Measurements from ENCODE around the gene KCNMB3.
"Not testable (repeated sequence)": the region's sequence is repeated elsewhere in the genome, so short reads cannot be mapped to it uniquely, and the experiment has no call there.

The KCNMB3 gene, protein sequence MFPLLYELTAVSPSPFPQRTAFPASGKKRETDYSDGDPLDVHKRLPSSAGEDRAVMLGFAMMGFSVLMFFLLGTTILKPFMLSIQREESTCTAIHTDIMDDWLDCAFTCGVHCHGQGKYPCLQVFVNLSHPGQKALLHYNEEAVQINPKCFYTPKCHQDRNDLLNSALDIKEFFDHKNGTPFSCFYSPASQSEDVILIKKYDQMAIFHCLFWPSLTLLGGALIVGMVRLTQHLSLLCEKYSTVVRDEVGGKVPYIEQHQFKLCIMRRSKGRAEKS

DNA sequence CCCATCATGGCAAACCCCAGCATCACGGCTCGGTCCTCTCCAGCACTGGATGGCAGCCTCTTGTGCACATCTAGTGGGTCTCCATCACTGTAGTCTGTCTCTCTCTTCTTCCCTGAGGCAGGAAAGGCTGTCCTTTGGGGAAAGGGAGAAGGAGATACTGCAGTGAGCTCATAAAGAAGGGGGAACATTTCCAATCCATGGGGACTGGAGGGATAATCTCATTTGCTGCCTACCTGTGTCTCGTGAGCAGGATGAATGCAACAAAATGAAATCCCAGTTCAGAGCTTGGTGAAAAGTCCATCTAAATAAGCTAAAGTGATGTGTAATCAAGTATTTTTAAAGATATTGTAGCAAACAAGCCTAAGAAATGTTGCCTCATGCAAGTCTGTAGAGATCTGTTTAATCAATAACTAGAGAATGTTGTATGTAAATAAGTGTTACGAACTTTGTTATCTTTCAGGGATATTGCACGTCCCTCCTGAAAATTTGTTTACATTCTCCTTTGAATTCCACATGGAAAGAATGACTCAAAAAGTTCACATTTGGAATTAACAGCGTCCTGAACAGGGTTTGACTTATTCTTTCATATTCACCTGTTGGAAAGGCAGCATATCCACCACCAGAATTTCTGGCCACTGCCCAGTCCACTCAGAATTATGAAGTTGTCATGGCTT is at the start of gene KCNMB3:
Gene KCNMB3 (minus strand): TSS at position 312 of the 674 bp plus-strand sequence. CDS start 124 bp downstream, at position 188.
- DNase-seq = no peak

DNA sequence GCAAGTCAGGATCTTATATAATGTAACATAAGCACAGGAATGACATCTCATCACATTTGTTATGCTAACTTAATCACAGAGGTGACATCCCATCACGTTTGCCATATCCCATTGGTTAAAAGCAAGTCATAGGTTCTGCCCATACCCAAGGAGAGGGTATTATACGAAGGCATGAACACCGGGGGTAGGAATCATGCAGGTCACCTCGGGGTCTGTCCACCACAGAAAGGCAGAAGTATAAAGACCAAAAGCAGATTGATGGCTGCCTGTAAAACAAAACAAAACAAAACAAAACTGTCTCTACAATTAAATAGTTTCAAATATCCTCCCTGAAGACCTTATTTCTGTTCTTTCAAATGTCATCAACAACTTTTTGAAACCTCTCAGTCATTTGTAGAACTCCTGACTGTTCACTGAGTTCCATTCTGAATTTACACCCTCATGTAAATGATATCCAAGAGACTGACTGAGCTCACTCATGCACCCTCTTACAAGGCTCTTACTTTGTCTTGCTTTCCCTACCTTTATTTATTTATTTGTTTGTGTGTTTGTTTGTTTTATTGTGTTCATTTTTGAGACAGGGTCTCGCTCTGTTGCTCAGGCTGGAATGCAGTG is 49.2 kb upstream of the KCNMB3 start:
- DNase-seq = no peak

DNA sequence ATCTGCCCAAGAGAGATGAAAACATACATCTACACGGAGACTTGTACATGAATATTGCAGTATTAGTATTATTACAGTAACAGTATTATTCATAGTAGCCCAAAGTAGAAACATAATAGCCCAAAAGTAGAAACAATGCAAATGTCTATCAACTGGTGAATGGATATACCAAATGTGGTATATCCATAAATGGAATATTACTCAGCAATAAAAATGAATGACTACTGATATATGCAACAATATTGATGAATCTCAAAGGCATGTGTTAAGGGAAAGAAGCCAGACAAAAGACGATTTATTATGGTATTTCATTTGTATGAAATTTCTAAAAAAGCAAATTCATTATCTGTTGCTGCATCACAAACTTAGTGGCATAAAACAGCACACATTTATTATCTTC is 48.4 kb upstream of the KCNMB3 start:
- no peak for DNase-seq

DNA sequence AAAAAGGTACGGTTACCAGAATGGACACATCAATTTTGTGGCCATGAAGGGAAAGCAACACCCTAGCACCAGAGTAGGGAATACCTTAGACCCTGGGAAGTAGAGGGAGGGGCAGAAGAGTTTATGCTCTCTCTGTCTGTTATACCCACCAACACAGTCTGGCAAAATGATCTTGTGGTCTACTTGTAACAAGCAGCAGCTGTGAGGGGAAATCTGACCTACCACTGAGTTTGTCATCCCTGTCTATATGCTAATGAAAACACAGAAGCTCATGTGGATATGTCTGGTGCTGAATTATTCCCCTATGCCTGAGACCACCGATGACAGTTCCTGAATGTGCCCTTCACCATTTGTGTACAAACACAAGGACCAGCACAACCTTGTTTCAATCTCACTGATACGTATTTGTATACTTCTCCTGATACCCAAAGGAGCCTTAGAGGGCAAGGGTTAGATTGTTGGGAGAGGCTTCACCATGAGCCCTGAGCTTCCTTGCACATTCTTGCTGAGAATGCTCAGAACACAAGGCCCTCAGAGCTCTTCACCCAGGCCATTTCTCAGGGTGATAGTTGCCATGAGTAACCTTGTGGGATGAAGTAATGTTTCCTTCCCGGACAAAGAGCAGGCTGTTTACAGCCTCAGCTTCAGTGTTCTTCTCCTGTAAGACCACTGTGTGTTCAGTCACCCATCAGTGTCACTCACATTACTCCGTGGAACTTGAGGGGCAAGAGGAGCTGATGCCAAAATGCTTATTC is 47.2 kb upstream of the KCNMB3 start:
- DNase-seq = no peak

DNA sequence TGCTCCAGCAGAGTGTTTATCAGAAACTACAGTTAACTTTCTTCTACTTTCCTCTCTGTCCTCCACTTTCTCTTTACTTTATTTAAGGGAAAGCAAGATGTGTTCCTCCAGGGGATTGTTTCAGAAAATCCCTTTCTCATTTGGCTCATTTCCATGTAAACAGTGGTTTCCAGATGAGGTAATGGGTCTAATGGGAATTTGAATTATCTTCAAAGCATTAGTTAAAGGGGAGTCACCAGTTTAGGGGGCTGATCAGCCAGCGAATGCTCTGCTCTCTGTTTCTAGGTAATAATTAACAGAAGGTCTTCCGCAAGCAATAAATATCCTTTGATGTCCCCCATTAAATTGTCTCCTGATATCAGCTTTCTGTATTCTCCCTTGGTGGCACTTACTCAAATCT is 41.5 kb upstream of the KCNMB3 start:
- no peak for DNase-seq

DNA sequence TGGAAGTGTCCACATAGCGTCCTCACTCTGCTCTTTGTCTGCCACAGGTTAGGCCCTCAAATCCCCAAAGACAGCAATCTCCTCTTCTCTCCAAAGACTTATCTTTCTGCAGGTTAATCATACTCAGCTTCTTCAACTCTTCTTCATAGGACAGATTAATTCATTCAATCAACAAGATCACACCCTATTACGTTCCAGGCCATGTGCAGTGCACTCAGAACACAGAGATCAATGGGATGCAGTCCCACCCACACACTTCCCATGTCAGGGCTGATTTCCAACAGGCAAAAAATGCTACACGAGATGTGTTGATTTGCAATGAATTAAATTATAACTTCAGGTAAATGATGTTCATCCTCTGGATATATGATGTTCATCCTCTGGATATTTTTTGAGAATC is 38.4 kb upstream of the KCNMB3 start:
- DNase-seq = no peak

DNA sequence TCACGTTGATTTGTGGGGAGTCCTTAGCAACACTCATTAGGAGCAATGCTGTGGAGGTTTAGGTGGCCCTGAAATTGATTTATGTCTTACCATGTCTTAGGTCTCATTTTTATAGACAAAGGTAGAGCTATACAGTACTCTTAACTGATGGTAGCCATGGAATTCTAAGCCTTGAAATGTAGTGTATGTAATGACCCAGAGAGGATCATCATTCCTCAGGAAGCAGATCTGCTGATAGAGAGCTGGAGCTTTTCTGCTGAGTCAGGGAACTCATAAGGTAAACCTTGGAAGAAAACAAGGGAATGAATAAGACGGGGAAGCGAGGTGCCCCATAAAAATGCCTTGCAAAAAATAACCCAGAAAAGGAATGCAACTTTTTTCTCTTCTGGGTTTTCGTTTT is 37.9 kb upstream of the KCNMB3 start:
- no peak for DNase-seq

DNA sequence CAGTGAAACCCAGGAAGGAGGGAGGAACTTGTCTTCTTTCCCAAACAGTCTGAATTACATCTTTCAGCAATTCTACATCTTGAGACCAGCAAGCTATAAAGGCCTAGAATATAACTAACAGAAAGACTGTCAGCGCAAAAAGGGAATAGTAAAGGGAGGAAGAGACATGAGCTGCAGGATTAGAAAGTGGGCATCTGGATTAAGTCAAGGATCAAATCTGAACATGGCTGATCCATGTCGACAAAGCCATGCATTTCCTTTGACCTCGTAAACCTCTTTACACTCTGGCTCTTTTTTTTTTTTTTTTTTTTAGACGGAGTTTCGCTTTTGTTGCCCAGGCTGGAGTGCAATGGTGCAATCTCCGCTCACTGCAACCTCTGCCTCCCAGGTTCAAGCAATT is 35.4 kb upstream of the KCNMB3 start:
- no peak for DNase-seq

DNA sequence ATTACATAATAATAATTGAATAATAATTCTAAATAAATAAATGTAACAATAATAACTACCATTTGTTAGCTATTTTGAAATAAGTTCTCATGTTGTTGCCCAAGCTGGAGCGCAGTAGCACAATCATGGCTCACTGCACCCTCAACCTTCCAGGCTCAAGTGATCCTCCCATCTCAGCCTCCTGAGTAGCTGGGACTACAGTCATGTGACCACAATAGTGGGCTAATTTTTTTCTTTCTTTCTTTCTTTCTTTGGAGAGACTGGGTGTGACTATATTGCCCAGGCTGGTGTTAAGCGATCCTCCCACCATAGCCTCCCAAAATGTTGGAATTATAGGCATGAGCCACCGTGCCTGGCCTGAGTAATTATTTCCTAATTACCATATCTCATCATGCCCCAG is 30.9 kb upstream of the KCNMB3 start:
- no peak for DNase-seq

DNA sequence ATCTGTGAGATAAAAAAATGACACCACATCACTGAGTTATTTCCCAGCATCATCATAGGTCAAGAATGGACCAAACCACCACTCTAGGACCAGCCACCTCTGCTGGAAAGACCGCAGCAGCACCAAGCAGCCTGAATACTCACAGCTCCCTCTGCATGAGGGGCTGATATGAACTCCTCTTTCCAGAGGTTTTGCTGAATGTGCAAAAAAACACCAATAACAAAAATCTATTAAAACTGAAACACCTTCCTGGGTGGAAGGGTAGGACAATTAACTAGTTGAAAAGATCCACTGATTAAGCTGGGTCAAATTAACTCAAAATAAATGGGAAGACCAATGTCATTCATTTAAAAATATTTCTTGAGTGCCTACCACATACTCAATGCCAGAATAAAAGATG is 28.9 kb upstream of the KCNMB3 start:
- DNase-seq = no peak

DNA sequence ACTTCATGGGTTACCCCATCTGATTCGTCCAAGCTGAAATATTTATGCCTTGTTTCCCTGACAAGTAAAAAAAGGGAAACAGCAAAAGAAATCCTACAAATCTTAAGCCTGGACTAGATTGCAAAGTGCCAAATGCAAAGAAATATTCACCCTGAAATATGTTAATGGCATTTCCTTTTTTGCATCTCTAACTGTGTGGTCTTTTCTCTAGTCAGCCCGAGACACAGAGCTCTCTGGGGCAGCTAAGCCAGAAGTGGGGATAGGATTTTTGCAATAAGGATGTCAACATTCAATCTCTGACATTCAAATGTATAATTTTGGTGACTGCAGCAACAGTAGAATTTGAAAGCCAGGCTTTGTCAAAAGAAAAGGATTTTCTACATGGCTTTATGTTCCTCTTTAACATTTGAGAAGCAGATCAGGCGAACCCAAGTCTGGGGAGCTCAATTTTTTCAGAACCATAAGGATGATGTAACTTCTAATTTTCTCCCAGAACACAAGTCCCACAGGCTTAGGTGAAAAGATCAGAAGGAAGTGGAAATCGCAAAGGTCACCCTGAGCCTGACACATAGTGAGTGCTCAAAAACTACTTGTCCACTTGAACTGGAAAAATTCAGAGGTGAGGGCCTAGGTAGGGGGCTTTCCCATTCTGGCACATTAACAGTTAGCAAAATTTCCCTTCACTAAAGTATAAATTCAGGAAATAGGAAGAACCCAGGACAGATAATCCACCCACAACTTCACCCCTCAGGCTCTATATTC is 28.2 kb upstream of the KCNMB3 start:
- no peak for DNase-seq

DNA sequence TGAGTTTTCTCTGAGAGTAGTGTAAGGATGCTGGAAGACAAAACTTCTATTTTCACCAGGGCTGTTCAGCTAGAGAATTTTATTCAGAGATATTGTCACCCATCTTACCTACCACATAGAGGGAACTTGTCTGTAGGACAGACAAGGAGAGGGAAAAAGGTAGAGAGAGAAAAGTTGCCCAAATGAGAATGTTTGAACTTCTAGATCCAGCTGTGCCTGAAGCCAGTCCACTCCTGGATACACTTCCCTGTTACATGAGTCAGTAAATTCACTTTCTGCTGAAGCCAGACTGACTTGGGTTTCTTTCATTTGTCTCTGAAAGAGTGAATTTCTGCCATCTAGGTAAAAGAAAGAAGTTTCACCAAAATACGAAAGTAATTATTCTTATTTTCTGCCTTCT is 27.2 kb upstream of the KCNMB3 start:
- DNase-seq = no peak

DNA sequence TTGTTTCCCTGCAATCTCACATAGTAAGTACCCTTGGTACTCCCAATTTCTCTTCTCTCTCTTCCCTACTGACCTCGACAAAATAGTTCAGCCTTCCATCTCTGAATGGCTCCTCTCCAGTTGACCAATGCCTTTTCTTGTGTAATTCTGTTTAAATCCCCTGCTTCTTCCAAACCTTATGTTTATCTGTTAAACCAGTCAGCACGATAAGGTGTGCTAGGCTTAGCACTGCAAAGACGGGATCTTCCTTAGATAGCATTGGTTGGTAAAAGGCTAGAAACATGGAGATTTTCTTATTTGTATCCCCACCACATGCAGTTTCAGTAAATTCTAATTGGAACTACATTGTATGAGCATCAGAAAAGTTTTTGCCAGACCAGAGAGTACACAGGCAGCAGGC is 25.8 kb upstream of the KCNMB3 start:
- no peak for DNase-seq

DNA sequence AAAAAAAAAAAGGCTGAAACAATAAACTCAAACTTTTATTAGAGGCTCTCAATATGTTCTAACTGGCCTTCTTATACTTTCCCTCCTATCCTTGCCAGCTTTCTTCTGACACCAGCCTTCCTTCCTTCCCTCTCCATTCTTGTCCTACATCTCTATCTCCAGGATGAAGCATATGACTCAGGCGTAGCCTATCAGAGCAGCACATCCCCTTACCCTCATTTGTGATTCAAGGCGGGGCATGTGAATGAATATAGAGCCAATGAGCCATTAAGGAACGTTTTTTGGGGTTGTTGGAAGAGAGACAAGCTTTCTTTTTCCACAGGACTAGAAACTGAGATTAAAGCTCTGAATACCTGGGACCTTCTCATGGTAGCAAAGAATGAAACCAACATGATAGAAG is 25.1 kb upstream of the KCNMB3 start:
- DNase-seq = no peak

DNA sequence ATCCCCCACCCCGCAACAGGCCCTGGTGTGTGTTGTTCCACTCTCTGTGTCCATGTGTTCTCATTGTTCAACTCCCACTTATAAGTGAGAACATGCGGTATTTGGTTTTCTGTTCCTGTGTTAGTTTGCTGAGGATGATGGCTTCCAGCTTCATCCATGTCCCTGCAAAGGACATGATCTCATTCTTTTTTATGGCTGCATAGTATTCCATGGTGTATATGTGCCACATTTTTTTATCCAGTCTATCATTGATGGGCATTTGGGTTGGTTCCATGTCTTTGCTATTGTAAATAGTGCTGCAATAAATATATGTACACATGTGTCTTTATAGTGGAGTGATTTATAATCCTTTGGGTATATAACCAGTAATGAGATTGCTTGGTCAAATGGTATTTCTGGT is 23.5 kb upstream of the KCNMB3 start:
- DNase-seq = not testable (repeated sequence)

DNA sequence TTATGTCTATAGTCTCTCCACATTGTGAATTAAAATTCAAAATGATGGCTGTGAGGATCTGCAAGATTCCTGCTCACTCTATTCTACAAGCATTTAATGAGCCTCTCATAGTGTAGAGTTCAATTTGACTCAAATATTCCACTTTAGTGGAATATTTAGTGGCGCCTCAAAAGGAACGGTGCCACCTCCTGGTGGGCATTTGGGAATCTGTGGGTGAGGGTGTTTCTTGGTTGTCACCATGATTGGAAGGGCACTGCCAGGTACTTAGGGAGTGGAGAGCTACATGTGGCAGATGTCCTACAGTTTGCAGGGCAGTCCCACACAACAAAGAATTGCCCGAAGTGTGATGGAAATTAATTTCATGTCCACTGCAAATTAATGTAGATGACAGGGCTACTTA is 21.5 kb upstream of the KCNMB3 start:
- peak; percentile 18 for DNase-seq

DNA sequence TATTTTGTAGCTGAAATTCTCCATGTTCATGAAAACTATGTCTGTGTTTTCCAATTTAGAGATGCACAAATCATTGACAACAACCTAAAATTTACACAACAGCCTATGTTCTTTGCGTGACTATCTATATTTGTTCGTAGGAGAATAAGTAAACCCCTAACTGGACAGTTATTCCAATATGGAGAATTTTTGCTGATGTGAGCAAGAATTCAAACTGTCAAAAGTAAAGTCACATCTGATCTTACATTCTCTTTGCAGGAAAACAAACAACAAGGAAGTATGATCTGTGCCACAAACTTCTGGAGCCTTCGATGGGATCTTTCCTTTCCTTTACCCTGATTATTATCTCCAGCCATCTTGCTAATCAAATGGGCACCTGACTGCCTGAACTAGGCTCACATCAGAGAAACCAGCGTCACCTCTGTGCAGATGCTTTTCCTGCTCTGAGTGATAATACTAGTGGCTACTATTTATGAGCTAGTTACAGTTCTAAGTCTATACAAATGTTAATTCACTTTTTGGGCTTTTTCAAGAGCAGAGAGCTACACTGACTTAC is 18.3 kb upstream of the KCNMB3 start:
- no peak for DNase-seq

DNA sequence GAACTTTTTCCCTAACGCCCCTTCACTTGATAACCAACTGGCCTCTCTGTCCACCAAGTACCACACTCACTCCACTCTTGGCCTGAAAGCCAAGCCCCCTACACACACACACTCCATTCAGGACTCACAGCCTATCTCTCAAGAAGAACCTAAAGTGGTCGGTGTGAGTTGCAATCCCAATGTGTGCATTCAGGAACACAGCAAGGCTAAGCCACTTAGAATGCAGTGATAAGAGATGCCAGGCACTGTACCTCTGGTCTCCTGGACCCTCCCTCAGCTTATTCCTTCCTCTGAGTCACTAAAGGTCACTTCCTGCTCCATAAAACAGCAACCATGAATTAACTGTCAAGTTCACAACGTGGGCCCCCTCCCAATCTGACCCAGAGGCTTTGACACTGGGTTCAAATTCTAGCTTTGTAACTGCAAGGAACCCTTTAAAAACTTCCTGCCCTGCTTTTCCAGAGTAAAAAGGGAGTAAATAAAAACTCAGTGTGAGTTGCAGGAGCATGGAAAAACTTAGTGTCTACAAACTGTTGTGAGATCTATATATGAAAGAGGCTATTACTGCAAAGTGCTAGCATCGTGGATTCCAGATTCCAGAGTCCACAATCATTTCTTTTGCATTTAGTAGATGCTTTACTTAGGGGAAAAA is 17.6 kb upstream of the KCNMB3 start:
- DNase-seq = no peak

DNA sequence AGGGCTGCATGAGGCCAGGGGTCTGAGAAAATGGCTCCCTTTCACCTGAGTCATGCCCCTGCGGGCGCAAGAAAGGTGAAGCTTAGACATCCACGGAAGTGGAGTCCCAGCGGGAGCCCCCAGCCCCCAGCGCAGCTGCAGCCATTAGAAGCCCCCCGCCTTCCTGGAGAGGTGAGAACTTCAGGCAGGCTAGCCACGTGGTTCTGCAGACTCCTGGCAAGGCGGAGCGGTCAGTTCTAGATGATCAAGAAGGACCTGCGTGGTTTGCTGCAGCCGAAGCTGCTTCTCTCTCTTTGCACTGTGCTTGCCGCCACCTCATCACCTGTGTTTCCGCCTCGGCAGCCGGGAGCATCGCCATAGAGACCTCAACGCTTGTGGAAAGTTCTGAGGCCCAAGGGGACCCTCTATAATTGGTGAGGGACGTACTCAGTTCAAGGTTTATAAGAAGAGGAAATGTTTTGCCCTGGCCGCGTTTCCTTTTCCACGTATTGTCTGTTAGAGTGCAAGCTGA is 15.8 kb upstream of the KCNMB3 start:
- no peak for DNase-seq

DNA sequence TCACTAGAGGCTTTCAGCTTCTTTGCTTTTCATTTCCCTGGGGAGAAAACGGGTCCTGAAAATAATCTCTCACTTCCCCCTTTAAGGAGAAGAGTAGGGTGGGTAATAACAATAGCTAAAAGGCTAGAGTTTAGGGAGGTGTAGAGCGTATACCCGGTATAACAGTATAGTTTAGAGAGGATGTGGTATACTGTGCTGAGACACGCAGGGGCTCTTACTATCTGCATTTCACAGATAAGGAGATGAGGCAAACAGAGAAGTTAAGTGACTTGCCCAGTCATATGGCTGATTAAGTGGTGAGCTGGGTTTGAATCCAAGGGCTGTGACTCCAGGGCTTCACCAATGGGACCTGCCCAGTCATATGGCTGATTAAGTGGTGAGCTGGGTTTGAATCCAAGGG is 15.0 kb upstream of the KCNMB3 start:
- DNase-seq = no peak

DNA sequence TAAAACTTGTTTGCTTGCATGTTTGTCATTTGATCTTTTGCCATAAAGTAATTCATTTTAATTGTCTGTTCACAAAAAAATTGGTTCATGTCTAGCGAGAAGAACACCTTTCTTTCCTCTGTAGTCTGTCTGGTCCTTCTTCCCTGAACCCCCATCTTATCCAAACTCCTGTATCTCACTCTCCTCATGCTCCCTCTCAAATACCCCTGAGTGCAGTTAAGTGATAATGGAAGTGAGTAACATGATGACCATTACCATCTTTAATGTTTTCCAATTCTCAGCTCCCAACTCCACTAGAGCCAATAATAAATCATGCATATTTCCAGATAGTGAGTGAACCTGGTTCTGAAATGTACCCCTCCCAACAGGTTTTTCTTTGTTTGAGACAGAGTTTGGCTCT is 14.2 kb upstream of the KCNMB3 start:
- no peak for DNase-seq

DNA sequence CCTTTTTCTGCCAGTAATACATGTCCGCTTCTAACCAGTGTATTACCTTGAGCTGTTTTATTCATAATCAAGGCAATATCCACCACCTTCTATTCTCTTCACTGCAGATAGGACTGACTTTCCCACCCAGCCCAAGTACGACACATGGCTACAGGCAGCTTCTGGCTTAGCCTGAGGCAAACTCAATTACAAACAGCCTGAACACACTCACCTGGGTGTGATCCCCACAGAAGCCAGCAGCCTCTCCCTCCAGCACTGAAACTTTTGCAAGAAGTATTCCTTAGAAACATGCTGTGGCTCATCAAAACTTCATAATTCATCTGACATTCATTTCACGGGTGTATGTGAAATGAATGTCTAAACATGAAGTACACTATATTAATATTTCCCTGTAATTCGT is 13.5 kb upstream of the KCNMB3 start:
- DNase-seq = peak; percentile 8

Data from NCI-H146 (cell line).